ENCODE data around the gene CCNJL. TPM values are rescaled to one million over a fixed set of nuclear protein-coding genes. Genes with fewer than 3 reads are reported as not detected.

The CCNJL gene
- total RNA-seq, 2 experiments from 2014 or later, result not detected

DNA sequence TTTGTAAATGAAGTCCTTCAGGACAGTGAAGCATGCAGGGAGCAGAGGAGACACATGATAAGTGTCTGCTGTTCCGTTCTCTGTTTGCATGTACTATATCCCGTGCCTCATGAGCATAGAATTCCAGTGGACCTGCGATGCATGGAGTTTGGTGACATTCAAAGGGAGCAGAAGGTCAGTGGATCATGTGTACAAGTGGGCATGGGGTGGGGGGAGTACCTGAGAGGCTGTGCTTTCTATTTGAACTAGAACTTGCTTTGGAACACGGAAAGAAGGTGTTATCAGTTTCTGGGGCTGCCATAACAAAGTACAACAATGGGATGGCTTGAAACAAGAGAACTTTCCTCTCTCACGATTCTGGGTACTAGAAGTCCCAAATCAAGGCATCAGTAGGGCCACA is 5.1 kb upstream of the CCNJL start:
- no peak overlapping the region for H3K4me2 ChIP-seq (ENCODE audit: low read length)

DNA sequence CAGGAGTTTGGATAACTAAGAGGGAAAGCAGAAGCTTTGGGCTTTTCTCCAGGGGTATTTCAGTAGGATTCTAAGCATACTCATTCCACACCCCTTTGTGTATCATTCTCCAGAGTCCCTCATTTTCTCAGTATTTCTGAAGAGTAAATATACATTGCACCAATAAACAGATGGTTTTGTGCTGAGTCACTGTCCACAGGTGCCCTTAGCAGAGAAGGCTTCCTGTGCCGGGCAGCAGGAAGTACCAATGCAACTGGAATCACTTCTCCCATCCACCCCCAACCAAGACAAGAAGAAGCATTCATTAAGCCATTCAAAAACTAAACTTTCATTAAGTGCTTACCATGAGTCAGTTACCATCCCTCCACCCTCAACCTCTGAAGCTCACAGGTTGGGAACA is 3.6 kb upstream of the CCNJL start:
- POLR2A ChIA-PET, result interaction anchor here (1.0 kb wide), 1 partner anchor 13 kb away, joined by 3 read pairs; no protein-coding TSS in a partner anchor
- Histone ChIP-seq H2AFZ (ENCODE audit: low read length) (no peak overlapping the region), H3K36me3 (ENCODE audit: insufficient read depth, low read length) (no peaks in the 10 kb centered on the region), H3K9me3 (ENCODE audit: low read length) (no peaks in the 10 kb centered on the region), H4K20me1 (ENCODE audit: insufficient read depth, low read length) (no peaks in the 10 kb centered on the region), H3K4me3 (ENCODE audit: low read depth, low read length, poor library complexity, severe bottlenecking) (no peak overlapping the region), H3K79me2 (ENCODE audit: insufficient read depth, low read depth, low read length) (no peaks in the 10 kb centered on the region), H3K4me2 (ENCODE audit: low read length) (peak overlapping the region; percentile 15; the same call in 1 of the 2 replicates), H3K9me2 (ENCODE audit: insufficient read depth, low read length) (no peaks in the 10 kb centered on the region), H3K27ac (ENCODE audit: low read depth, low read length, poor library complexity, severe bottlenecking) (no peak overlapping the region), H3K4me1 (ENCODE audit: insufficient read depth, low read length, poor library complexity, severe bottlenecking) (no peaks in the 10 kb centered on the region)
- TF ChIP-seq EZH2phosphoT487 (IDR thresholded peaks at IDR 0.05; ENCODE audit: borderline replicate concordance, low read depth, low read length), result no peak
- TF ChIP-seq, protein P1, sequence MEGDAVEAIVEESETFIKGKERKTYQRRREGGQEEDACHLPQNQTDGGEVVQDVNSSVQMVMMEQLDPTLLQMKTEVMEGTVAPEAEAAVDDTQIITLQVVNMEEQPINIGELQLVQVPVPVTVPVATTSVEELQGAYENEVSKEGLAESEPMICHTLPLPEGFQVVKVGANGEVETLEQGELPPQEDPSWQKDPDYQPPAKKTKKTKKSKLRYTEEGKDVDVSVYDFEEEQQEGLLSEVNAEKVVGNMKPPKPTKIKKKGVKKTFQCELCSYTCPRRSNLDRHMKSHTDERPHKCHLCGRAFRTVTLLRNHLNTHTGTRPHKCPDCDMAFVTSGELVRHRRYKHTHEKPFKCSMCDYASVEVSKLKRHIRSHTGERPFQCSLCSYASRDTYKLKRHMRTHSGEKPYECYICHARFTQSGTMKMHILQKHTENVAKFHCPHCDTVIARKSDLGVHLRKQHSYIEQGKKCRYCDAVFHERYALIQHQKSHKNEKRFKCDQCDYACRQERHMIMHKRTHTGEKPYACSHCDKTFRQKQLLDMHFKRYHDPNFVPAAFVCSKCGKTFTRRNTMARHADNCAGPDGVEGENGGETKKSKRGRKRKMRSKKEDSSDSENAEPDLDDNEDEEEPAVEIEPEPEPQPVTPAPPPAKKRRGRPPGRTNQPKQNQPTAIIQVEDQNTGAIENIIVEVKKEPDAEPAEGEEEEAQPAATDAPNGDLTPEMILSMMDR (conservative IDR thresholded peaks at IDR 0.05; ENCODE audit: low read length), result no peak
- CTCF ChIA-PET (ENCODE audit: unreplicated experiment), result no interaction called here
- BruUV-seq (replicated peaks), result no TSS peak
- intact Hi-C loops (cut with micrococcal nuclease; ENCODE audit: unreplicated experiment), result no loop called here
- peak; percentile 4 for DNase-seq (ENCODE audit: low spot score)

More for the DNA sequence above, 5.1 kb upstream of the CCNJL start:
- POLR2A ChIA-PET, result interaction anchor here (0.7 kb wide), 1 partner anchor 33 kb away, joined by 3 read pairs; no protein-coding TSS in a partner anchor
- no peaks in the 10 kb centered on the region for H3K36me3 ChIP-seq (ENCODE audit: insufficient read depth, low read length)
- no peaks in the 10 kb centered on the region for H4K20me1 ChIP-seq (ENCODE audit: insufficient read depth, low read length)
- no peaks in the 10 kb centered on the region for H3K79me2 ChIP-seq (ENCODE audit: insufficient read depth, low read depth, low read length)
- DNase-seq (ENCODE audit: low spot score), result no peak
- H3K27ac ChIP-seq (ENCODE audit: low read depth, low read length, poor library complexity, severe bottlenecking), result no peak overlapping the region
- BruUV-seq (replicated peaks), result no TSS peak
- no peaks in the 10 kb centered on the region for H3K9me3 ChIP-seq (ENCODE audit: low read length)
- no peaks in the 10 kb centered on the region for H3K9me2 ChIP-seq (ENCODE audit: insufficient read depth, low read length)
- intact Hi-C loops (cut with micrococcal nuclease; ENCODE audit: unreplicated experiment), result no loop called here
- TF ChIP-seq EZH2phosphoT487 (IDR thresholded peaks at IDR 0.05; ENCODE audit: borderline replicate concordance, low read depth, low read length), result no peak
- TF ChIP-seq, protein P1 (conservative IDR thresholded peaks at IDR 0.05; ENCODE audit: low read length), result no peak
- H3K4me1 ChIP-seq (ENCODE audit: insufficient read depth, low read length, poor library complexity, severe bottlenecking), result no peaks in the 10 kb centered on the region
- no peak overlapping the region for H2AFZ ChIP-seq (ENCODE audit: low read length)
- CTCF ChIA-PET (ENCODE audit: unreplicated experiment), result interaction anchor here (0.6 kb wide), 1 partner anchor 55 kb away, joined by 3 read pairs; no protein-coding TSS in a partner anchor
- no peak overlapping the region for H3K4me3 ChIP-seq (ENCODE audit: low read depth, low read length, poor library complexity, severe bottlenecking)

DNA sequence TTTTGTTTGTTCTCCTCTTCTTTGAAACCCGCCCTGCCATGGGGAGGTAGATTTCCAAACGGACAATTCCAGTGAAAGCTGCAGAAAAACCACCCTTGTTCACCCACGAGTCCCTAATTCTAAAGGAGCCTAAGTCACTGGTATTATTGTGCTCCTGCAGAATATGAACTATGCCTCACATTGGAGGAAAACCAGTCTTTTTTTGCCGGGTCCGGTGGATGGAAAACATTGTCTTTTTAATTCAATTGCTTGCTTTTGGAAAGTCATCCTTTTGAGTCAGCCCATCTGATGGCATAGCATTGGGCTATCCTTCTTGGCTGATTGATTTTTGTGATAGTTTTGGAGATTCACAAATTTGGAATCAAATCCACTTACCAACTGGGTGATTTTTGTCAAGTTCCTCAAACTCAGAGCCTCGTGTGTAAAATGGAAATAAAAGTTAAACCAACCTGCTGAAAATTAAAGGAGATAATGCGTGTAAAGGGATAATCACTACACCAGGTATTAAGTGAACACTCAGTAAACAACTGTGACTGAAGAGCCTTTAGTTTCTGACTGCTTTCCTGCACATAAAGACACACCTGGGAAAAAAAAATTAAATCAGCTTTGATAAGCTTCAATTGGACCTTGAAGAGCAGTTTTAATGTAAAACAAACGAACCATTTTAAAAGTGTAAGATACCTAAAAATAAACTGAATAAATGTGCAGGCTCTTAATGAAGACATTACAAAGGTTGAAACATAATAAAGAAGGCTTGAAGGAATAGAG is 780 bp upstream of the CCNJL start:
- ChIA-PET POLR2A (no interaction called here), CTCF (ENCODE audit: unreplicated experiment) (no interaction called here)
- no TSS peak for BruUV-seq (replicated peaks)
- Histone ChIP-seq H3K36me3 (ENCODE audit: insufficient read depth, low read length) (no peaks in the 10 kb centered on the region), H3K79me2 (ENCODE audit: insufficient read depth, low read depth, low read length) (no peaks in the 10 kb centered on the region), H4K20me1 (ENCODE audit: insufficient read depth, low read length) (no peaks in the 10 kb centered on the region), H3K4me3 (ENCODE audit: low read depth, low read length, poor library complexity, severe bottlenecking) (no peak overlapping the region), H3K4me2 (ENCODE audit: low read length) (no peak overlapping the region), H2AFZ (ENCODE audit: low read length) (no peak overlapping the region), H3K4me1 (ENCODE audit: insufficient read depth, low read length, poor library complexity, severe bottlenecking) (no peaks in the 10 kb centered on the region), H3K27ac (ENCODE audit: low read depth, low read length, poor library complexity, severe bottlenecking) (no peak overlapping the region), H3K9me2 (ENCODE audit: insufficient read depth, low read length) (no peaks in the 10 kb centered on the region), H3K9me3 (ENCODE audit: low read length) (no peaks in the 10 kb centered on the region)
- DNase-seq (ENCODE audit: low spot score), result no peak
- no peak for TF ChIP-seq EZH2phosphoT487 (IDR thresholded peaks at IDR 0.05; ENCODE audit: borderline replicate concordance, low read depth, low read length)
- TF ChIP-seq, protein P1 (conservative IDR thresholded peaks at IDR 0.05; ENCODE audit: low read length), result no peak
- intact Hi-C loops (cut with micrococcal nuclease; ENCODE audit: unreplicated experiment), result no loop called here

Data from OCI-LY7 (cell line).